Cardiac fibroblast (primary cell): ENCODE data around the gene SLC22A31.

ENCODE experiments used
- DNase-seq, 2 donors: peaks; one replicate each; pipeline versions ENCODE4 v3.0.0 to v3.0.0-alpha.2; 2010; ENCODE audit warnings: low read depth in 2 of 2
- H3K4me3 ChIP-seq, 2 donors: replicated peaks in 1 of 2; 1 replicate in 1 of 2; 2 replicates in 1 of 2; pipeline ENCODE4 v1.5.1; 2011; ENCODE audit warnings: low read depth in 2 of 2, low read length in 2 of 2, mild to moderate bottlenecking in 2 of 2, moderate library complexity in 1 of 2
- CTCF ChIP-seq: IDR thresholded peaks from one replicate; pipeline ENCODE4 v1.5.1; 2011; ENCODE audit warnings: low read depth, mild to moderate bottlenecking, low read length, inconsistent platforms

Gene SLC22A31

GRCh38 chr16:89160977-89161701 lies 39.2 kb downstream of the SLC22A31 start:
- no peak for DNase-seq
- no peak overlapping the region for H3K4me3 ChIP-seq
- TF ChIP-seq CTCF, result no peak

GRCh38 chr16:89159850-89160354 lies 40.4 kb downstream of the SLC22A31 start:
- H3K4me3 ChIP-seq, result no peak overlapping the region
- no peak for DNase-seq
- TF ChIP-seq CTCF, result no peak

- DNase-seq, result no peak
- no peak for TF ChIP-seq CTCF
- no peak overlapping the region for H3K4me3 ChIP-seq
Measured at GRCh38 chr16:89159066-89159849, 41.1 kb downstream of the SLC22A31 start.

GRCh38 chr16:89157778-89158177 lies 42.6 kb downstream of the SLC22A31 start:
- H3K4me3 ChIP-seq, result no peak overlapping the region
- TF ChIP-seq CTCF, result no peak
- DNase-seq, result no peak

- DNase-seq, result no peak
- no peak for TF ChIP-seq CTCF
- no peak overlapping the region for H3K4me3 ChIP-seq
Measured at GRCh38 chr16:89156740-89157645, 43.3 kb downstream of the SLC22A31 start.

- TF ChIP-seq CTCF, result no peak
- no peak overlapping the region for H3K4me3 ChIP-seq
- DNase-seq, result no peak
Measured at GRCh38 chr16:89155851-89156739, 44.2 kb downstream of the SLC22A31 start.
